Measurements from ENCODE around the gene MAPK14.

GRCh38 chr6:36078159-36078558, 50.6 kb downstream of the MAPK14 start:
- TF ChIP-seq CTCF (conservative IDR thresholded peaks at IDR 0.05; ENCODE audit: low read depth, low read length) (no peak), EZH2 (IDR thresholded peaks at IDR 0.05; ENCODE audit: borderline replicate concordance, low read depth, low read length, poor library complexity, severe bottlenecking) (no peak)

Data from A673 (cell line).